8988T (cell line): Measurements from ENCODE around the gene ZNF562.
A peak's percentile ranks its signal among the peaks of the same experiment; 100 is the strongest.
"Not testable (repeated sequence)": the region's sequence is repeated elsewhere in the genome, so short reads cannot be mapped to it uniquely, and the experiment has no call there.

Experiments
- DNase-seq: peaks from one replicate; pipeline ENCODE4 v3.0.0; 2011

Gene ZNF562

DNA sequence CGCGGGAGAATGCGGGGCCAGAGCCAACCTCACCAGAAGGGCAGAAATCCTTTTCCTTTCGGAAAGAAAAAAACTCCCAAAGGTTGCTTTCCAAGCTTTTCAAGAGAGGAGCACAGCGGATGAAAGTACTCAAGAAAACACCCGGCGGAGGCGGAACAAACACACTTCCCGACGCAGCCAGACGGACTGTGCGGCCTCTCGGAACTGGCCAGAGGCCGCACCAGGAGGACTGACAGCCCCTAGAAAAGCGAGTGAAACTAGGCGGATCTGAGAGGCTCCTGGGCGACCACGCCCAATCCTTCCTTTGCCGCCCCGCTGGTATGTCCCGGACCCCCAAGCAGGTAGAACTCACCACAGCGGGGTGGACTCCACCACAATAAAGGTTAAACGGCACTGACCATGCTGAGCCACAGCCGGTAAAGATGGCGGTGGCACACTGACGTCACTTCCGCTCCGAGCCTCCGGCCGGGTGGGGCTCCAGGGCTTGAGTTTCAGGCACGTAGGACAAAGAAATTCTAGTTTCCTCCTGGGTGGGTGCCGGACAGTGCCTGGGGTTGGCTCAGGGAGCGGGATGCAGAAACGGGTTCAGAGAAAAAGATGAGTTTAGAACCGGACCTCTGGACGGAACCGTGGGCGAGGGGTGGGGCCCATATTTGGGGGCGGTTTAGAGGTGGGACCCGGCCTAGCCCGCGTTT is at the start of gene ZNF562:
TSS of gene ZNF562 (minus strand) at position 438 of the 695 bp plus-strand sequence. CDS start 14,356 bp downstream, outside the sequence.
- peak; percentile 69 for DNase-seq

DNA sequence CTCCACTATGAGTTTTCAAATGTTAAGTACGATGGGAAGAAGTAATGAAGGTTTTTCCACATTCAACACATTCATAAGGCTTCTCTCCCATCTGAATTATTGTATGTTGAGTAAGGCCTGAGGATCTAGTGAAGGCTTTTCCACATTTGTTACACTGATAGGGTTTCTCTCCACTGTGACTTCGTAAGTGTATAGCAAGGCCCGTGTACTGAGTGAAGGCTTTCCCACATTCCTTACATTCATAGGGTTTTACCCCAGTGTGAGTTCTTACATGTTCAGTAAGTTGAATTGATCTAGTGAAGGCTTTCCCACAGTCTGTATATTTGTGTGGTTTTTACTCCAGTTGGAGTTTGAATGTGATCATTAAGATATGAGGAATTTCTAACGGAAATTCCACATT is 49.3 kb upstream of the ZNF562 start:
- no peak for DNase-seq

DNA sequence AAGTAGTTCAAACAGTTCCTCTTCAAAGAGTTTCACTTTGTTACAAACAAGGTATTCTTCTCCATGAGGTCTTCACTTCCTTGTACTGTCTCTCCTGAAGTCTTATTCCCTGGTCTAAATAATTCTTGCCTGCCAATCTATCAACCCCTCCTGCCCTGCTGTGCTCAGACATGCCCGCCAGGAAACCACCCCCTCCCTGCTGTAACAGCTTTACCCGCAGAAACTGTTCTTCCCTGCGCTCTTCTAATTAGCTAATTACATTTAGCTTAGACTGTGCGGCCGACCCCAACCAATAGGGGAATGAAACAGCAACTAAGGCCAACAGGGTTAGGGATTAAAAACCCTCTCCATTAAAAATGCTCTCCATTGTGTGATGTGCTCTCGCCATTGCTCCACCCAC is 47.0 kb upstream of the ZNF562 start:
- DNase-seq = no peak

DNA sequence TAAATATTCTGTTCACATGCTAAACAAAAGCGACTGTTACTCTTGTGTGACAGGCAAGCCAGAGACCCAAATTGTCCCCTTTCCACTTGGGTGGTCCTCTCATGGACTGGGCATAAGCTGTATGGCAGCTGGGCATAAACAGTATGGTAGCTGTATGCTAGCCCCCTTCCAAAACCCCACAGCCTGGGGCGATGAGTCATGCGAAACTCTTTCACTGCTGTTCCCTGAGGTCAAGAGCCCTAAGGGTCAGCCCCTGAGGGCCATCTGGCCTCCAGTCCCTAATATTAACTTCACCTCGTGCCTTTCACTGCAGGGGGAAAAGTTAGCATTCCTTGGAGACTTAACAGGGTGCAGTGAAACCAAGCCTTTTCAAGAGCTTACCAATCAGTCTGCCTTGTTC is 45.6 kb upstream of the ZNF562 start:
- DNase-seq = no peak

DNA sequence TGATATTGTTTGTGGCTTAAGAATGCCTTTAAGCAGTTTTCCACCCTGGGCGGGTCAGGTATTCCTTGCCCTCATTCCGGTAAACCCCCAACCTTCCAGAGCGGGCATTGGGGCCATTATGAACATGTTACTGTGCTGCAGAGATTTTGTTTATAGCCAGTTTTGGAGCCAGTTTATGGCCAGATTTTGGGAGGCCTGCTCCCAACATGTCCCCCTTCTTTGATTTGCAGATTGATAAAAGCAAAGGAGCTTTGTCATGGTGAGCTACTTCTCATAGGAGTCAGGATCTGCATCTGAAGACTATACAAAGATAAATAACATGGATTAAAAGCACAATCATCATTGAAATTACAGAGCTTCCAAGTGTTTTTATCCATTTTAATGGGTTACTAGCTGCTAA is 36.9 kb upstream of the ZNF562 start:
- no peak for DNase-seq

DNA sequence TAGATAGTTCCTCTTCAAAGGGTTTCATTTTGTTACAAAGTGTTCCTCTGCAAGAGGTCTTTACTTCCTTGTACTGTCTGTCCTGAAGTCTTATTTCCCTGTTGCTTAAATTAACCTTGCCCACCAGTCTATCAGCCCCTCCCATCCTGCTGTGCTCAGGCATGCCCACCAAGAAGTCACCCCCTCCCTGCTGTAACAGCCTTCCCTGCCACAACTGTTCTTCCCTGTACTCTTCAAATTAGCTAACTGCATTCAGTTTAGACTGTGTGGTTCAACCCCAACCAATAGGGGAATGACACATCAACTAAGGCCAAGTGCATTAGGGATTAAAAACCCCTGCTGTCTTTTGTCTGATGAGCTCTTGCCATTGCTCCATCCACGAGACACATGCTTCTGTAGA is 34.4 kb upstream of the ZNF562 start:
- no peak for DNase-seq

DNA sequence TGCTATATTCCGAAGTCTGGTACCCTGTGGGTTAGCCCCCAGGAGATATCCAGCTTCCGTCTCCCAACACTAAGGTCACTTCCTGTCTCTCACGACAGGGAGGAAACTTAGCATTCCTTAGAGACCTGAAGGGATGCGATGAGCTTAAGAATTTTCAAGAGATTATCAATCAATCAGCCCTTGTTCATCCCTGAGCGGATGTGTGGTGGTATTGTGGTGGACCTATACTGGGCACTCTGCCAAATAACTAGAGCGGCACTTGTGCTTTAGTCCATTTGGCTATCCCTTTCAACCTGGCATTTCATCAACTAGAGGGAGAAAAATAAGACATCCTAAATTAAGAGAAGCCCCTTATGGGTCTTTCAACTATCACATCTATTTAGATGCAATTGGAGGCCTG is 30.9 kb upstream of the ZNF562 start:
- no peak for DNase-seq

DNA sequence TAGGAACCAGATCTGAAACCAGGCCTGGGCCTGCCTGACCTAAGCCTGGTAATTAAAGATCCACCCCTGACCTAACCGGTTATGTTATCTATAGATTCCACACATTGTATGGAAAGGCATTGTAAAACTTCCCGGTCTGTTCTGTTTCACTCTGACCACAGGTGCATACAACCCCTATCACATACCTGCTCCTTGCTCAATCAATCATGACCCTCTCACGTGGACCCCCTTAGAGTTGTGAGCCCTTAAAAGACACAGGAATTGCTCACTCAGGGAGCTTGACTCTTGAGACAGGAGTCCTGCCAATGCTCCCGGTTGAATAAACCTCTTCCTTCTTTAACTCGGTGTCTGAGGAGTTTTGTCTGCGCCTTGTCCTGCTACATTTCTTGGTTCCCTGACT is 27.3 kb upstream of the ZNF562 start:
- no peak for DNase-seq

DNA sequence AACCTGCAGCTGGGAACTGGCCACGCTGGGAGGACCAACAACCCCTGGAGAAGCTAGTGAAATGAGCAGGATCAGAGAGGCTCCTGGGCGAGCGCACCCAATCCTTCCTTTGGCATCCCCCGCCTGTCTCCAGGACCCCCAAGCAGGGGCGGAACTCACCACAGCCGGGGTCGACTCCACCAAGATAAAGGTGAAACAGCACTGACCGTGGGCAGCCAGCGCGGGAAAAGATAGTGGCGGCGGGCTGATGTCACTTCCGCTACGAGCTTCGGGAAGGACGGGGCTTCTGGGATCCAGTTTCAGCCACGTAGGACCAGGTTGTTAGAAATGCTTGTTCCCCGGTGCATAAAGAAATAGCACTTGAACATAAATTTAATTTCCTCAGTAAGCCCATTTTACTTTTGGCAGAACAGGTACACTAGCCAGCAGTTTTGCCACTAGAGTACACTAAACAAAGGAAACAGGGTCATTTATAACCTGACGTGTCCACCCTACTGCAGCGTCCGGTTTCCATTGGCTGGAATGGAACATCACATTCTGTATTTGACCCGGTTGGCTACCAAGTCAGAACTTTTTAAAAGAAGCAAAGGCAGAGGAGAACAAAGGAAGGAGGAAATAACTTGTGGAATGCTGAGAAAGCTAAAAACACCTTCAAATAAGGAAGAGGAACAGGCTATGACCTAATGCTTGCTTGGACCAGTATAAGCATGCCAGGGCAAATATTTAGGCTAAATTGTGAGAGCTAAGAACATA is 25.5 kb upstream of the ZNF562 start:
- DNase-seq = no peak

DNA sequence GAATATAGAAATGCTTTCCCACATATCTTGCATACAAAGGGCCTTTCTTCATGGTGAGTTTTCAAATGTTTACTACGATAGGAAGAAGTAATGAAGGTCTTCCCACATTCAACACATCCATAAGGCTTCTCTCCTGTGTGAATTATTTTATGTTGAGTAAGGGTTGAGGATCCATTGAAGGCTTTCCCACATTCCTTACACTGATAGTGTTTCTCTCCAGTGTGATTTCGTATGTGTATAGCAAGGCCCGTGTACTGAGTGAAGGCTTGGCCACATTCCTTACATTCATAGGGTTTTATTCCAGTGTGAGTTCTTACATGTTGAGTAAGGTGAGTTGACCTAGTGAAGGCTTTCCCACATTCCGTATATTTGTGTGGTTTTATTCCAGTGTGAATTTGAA is 15.4 kb upstream of the ZNF562 start:
- not testable (repeated sequence) for DNase-seq

DNA sequence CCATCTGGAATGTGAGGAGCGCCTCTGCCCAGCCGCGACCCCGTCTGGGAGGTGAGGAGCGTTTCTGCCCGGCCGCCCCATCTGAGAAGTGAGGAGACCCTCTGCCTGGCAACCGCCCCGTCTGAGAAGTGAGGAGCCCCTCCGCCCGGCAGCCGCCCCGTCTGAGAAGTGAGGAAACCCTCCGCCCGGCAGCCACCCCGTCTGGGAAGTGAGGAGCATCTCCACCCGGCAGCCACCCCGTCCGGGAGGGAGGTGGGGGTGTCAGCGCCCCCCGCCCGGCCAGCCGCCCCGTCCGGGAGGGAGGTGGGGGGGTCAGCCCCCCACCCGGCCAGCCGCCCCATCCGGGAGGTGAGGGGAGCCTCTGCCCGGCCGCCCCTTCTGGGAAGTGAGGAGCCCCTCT is 5.1 kb upstream of the ZNF562 start:
- not testable (repeated sequence) for DNase-seq

DNA sequence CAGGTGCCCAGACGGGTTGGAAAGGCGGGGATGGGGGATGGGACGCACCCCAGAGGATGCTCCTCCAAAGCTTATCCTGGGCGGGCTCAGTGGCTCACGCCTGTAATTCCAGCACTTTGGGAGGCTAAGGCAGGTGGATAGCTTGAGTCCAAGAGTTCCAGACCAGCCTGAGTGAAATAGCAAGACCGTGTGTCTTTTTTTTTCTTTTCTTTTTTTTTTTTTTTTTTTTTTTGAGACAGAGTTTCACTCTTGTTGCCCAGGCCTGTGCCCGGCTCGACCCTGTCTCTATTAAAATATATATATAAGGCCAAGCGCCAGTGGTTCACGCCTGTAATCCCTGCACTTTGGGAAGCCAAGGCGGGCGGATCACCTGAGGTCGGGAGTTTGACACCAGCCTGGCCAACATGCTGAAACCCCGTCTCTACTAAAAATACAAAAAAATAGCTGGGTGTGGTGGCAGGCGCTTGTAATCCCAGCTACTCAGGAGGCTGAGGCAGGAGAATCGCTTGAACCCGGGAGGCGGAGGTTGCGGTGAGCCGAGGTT is 530 bp upstream of the ZNF562 start:
- DNase-seq = peak; percentile 47

DNA sequence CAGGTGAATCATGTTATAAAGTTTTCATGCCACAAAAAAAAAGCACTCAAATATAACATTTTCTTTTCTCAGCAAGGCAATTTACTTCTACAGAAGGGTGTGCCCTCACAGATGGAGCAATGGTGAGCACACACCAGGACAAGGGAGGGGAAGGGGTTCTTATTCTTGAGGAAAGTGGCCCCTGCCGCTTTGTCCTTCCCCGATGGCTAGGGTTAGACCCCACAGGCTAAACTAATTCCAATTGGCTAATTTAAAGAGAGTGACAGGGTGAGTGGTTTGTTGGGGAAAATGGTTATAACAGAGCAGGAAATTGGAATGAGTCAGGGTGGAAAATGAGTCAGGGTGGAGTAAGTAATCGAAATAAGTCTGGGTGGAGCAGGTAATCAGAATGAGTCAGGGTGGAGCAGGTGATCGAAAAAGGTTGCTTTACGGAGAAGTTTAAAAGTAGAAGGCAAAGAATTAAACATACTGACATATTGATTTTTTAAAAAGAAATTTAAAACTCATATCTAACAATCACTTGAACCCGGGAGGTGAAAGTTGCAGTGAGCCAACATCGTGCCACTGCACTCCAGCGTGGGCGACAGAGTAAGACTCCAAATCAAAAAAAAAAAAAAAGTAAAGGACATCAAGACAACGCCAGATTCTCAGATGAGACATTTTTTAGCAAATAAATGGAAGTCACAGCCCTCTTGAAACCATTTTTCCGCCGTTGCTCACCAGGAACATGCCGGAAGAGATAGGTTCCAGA is 813 bp downstream of the ZNF562 start:
- no peak for DNase-seq

DNA sequence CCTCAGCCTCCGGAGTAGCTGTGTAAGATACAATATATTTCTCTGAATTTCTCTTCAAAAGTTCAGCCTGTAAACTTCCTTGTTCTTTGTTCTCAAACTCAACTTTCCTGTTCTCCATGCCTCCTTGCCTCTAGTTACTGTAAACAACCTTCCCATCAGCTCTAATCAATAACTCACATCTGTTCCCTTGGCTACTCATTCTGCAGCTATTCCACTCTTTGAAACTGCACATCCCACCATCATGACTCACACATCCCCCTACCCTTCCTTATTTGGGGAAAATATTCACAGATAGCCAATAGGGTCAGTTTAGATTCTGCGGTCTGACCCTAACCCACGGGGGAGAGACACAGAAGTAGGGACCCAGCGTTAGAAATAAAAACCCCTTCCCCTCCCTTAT is 2.0 kb downstream of the ZNF562 start:
- no peak for DNase-seq

DNA sequence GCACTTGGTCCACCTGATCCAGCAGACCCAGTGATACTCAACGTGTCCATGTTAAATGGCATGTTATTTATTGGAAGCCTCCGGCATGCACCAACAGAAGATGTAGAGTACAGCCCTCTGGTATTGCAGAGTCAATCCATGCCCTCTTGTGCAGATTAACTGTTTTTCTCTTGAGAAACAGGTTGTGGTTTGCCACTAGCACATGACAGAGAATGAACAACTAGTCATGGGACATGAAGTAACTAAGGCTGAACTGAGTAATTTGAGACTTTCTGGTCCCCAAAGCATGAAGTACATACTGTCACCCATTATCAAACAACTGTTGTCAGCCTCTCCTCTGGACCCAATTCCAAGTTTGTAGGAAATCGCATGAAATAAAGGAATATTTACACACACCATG is 3.2 kb downstream of the ZNF562 start:
- no peak for DNase-seq

DNA sequence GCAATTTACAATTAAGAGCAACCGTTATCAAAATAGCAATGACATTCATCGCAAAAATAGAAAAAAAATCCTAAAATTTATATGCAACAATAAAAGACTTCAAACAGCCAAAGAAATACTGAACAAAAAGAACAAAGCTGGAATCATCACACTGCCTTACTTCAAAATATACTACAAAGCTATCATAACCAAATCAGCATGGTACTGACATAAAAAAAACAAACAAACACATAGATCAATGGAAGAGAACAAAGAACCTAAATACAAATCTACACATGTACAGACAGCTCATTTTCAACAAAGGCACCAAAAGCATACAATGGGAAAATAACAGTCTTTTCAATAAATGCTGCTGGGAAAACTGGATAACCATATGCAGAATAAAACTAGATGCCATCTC is 6.4 kb downstream of the ZNF562 start:
- no peak for DNase-seq

DNA sequence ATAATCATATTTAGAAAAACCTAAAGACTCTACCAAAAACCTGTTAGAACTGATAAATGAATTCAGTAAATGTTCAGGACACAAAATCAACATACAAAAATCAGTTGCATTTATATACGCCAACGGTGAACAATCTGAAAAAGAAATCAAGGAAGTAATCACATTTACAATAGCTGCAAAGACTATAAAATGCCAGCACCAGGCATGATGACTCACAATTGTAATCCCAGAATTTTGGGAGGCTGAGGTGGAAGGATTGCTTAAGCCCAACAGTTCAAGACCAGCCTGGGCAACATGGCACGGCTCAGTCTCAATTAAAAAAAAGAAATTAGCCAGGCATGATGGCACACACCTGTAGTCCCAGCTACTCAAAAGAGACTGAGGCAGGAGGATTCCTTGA is 7.0 kb downstream of the ZNF562 start:
- no peak for DNase-seq

DNA sequence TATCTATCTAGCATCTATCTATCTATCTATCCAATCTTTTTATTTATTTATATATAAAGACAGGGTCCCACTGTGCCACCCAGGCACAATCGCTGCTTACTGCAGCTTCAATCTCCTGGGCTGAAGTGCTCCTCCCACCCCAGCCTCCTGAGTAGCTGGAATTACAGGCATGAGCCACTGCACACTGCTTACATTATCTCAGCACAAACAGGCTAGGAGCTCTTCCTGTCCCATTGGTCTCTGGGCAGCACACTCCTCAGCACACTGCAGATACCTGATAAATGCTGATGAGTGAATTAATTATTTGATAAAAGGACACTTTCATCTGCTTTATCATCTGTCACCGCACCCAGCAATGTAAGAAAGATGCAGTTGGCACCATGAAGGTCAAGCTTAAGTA is 16.1 kb downstream of the ZNF562 start:
- no peak for DNase-seq

DNA sequence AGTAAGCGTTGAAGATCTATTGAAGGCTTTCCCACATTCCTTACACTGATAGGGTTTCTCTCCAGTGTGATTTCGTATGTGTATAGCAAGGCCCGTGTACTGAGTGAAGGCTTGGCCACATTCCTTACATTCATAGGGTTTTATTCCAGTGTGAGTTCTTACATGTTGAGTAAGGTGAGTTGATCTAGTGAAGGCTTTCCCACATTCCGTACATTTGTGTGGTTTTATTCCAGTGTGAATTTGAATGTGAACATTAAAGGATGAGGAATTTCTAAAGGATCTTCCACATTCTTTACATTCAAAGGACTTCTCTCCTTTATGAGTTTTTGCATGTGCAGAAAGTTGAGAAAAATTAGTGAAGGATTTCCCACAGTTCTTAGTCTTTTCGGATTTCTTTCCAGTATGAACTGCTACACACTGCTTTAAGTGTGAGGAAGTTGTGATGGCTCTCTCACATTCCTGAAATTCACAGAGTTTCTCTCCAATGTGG is 21.8 kb downstream of the ZNF562 start:
- not testable (repeated sequence) for DNase-seq

DNA sequence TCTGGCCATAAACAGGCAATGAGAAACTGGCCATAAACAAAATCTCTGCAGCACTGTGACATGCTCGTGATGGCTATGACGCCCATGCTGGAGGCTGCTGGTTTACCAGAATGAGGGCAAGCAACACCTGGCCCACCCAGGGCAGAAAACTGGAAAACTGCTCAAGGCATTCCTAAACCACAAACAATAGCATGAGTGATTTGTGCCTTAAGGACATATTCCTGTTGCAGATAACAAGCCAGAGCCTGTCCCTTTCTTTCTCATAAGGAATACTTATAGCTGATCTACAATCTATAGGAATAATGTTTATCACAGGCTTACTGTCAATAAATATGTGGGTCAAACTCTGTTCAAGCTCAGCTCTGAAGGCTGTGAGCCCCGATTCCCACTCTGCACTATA is 23.4 kb downstream of the ZNF562 start:
- not testable (repeated sequence) for DNase-seq

DNA sequence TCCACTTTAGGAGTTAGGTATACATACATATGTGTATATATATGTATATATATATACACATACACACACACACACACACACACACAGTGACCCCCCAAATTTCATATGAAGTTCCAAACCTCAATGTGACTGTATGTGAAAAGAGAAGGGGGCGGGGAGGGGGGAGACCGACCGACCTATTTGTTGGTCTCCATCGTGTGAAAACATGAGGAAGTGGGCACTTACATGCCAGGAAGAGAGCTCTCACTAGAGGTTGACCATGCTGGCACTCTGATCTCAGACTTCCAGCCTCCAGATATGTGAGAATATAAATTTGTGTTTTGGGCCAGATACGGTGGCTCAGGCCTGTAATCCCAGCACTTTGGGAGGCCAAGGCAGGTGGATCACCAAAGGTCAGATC is 24.6 kb downstream of the ZNF562 start:
- DNase-seq = no peak

DNA sequence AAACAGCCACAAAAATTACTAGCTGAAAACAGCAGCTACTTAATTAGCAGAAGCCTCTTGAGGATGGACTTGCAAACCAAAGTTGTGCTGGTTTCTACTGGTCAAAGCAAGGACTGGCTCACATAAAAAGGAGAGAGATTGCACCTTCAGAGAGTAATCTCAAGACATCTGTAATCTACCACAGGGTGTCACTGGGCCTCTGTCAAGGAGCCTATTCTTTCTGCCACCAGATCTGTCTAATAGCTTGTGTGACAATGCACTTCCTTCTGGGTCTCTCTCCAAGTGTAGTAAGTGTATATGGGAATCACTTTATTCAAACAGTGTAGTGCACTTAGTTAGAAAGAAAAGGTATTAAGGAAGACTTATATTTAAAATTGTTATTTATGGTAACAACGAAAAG is 29.4 kb downstream of the ZNF562 start:
- no peak for DNase-seq

DNA sequence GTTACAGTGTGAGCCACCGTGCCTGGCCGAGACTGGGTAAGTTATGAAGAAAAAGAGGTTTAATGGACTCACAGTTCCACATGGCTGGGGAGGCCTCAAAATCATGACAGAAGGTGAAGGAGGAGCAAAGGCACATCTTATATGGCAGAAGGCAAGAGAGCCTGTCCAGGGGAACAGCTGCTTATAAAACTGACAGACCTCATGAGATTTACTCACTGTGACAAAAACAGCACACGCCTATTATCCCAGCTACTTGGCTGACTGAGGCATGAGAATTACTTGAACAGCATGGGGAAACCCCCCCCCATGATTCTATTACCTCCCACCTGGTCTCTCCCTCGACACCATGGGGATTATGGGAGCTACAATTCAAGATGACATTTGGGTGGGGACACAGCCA is 30.4 kb downstream of the ZNF562 start:
- DNase-seq = no peak

DNA sequence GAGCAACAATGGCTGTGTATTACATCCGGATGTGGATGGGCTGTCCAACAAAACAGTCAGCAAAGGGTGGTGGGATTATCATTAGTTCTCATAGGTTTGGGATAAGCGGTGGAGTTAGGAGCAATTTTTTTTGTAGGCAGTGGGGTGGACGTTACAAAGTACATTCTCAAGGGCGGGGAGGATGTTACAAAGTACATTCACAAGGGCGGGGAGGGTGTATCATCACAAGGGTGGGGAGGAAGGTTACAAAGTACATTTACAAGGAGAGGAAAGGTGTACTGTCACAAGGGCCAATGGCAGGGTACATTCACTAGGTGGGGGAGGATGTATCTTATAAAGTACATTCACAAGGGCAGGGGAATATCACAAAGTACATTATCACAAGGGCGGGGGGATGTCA is 33.1 kb downstream of the ZNF562 start:
- DNase-seq = no peak
